Lower lobe of right lung (tissue), 2 donors: ENCODE results near the gene CDC42SE2. TPM values are rescaled to one million over a fixed set of nuclear protein-coding genes. Genes with fewer than 3 reads are reported as not detected.

Experiments
- ATAC-seq, 2 donors: fragments of 200-7000 bp; cut with Tn5 transposase; one replicate each; pipeline ENCODE4 v1.9.1; 2020 to 2022; ENCODE audit warnings: mild to moderate bottlenecking in 2 of 2, moderate library complexity in 2 of 2
- DNase-seq: peaks from one replicate; pipeline ENCODE4 v3.0.0-alpha.2; 2020
- H3K27ac ChIP-seq: fragments of 200-600 bp; one replicate; pipeline ENCODE4 v1.8.0; 2022
- H3K27me3 ChIP-seq: fragments of 200-600 bp; one replicate; pipeline ENCODE4 v1.8.0; 2022; ENCODE audit warnings: low read depth
- H3K36me3 ChIP-seq: fragments of 200-600 bp; one replicate; pipeline ENCODE4 v1.8.0; 2022; ENCODE audit warnings: mild to moderate bottlenecking
- H3K4me1 ChIP-seq: fragments of 200-600 bp; one replicate; pipeline ENCODE4 v1.8.0; 2022
- H3K4me3 ChIP-seq: fragments of 200-600 bp; one replicate; pipeline ENCODE4 v1.8.0; 2022; ENCODE audit warnings: mild to moderate bottlenecking
- H3K9me3 ChIP-seq: fragments of 200-600 bp; one replicate; pipeline ENCODE4 v1.8.0; 2022
- CTCF ChIP-seq: fragments of 200-600 bp; IDR thresholded peaks from one replicate; pipeline ENCODE4 v1.8.0; 2022; ENCODE audit warnings: antibody characterized with exemption, mild to moderate bottlenecking
- intact Hi-C: fragments of 100-400 bp; cut with DNase I; formaldehyde crosslinking; loops from one replicate; pipeline ENCODE4 v1.11.0; 2022
- total RNA-seq: library from RNA; stranded (reverse); fragmentation: NEBNext Ultra II Directional; extraction: Animal tissue kit (Norgen Biotek cat#: 25700); gene quantifications from one replicate; pipeline ENCODE4 v1.2.1, GENCODE V29; 2021
- donor health status: DM: no; HTN: yes; CAD: no; lungs with severe emphysema.

Gene CDC42SE2
- total RNA-seq, 1 donor from 2014 or later, result 38.7 TPM

DNA sequence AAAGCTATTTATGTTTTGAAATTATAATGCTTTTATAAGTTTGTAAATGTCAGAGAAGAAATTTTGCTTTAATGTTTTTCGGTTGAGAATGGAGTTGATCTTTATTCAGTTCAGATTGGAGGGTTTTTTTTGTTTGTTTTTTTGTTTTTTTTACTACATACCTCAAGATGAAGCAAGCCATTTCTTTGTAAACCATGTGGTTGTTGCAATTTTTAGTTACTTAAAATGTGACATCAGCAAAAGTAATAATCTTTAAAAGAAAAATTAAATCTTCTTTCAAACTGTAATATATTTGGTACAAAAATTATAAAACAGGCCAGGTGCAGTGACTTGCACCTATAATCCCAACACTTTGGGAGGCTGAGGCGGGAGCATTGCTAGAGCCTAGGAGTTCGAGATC lies 102.6 kb downstream of the CDC42SE2 start:
- no peaks in the 10 kb centered on the region for H3K36me3 ChIP-seq
- no peak for TF ChIP-seq CTCF
- no peak for ATAC-seq
- no peak overlapping the region for H3K4me3 ChIP-seq
- no peak for DNase-seq
- H3K27ac ChIP-seq, result no peak overlapping the region
- H3K27me3 ChIP-seq, result no peaks in the 10 kb centered on the region
- H3K4me1 ChIP-seq, result peaks cover 13% of the 10 kb centered on the region
- no peaks in the 10 kb centered on the region for H3K9me3 ChIP-seq
- intact Hi-C loops, result no loop called here

GRCh38 chr5:131367219-131367860 lies 103.5 kb downstream of the CDC42SE2 start:
- Histone ChIP-seq H3K27me3 (no peaks in the 10 kb centered on the region), H3K9me3 (no peaks in the 10 kb centered on the region), H3K27ac (no peak overlapping the region), H3K4me1 (peaks cover 13% of the 10 kb centered on the region), H3K4me3 (no peak overlapping the region), H3K36me3 (no peaks in the 10 kb centered on the region)
- TF ChIP-seq CTCF, result no peak
- DNase-seq (no peak), ATAC-seq (no peak)
- intact Hi-C loops, result no loop called here

GRCh38 chr5:131368866-131369265 lies 105.0 kb downstream of the CDC42SE2 start:
- H3K4me1 ChIP-seq, result peaks cover 11% of the 10 kb centered on the region
- intact Hi-C loops, result no loop called here
- no peak overlapping the region for H3K4me3 ChIP-seq
- DNase-seq (no peak), ATAC-seq (no peak)
- no peaks in the 10 kb centered on the region for H3K36me3 ChIP-seq
- H3K27me3 ChIP-seq, result no peaks in the 10 kb centered on the region
- no peaks in the 10 kb centered on the region for H3K9me3 ChIP-seq
- no peak overlapping the region for H3K27ac ChIP-seq
- TF ChIP-seq CTCF, result no peak

DNA sequence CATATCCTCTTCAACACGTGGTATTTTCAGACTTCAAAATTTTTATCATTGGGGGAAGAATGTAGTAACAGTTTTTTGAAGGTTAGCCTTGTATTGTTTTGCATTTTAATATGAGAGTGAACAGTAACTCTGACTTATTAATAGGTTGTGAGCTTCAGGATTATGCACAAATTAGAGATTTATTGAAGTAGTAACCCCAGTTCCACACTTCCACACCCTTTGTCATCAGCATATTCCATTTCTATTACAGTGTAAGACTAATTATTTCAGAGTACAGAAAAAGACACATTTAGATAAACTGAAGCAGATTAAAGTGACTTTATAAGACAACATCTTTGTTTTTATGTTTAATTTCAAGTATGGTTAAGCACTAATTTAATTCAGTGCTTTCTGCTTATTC lies 105.7 kb downstream of the CDC42SE2 start:
- peaks cover 9% of the 10 kb centered on the region for H3K4me1 ChIP-seq
- TF ChIP-seq CTCF, result no peak
- no peak overlapping the region for H3K4me3 ChIP-seq
- H3K27ac ChIP-seq, result no peak overlapping the region
- intact Hi-C loops, result no loop called here
- no peak for DNase-seq
- ATAC-seq, result no peak
- H3K27me3 ChIP-seq, result no peaks in the 10 kb centered on the region
- no peaks in the 10 kb centered on the region for H3K9me3 ChIP-seq
- H3K36me3 ChIP-seq, result no peaks in the 10 kb centered on the region

GRCh38 chr5:131371835-131372234 lies 108.0 kb downstream of the CDC42SE2 start:
- no peak overlapping the region for H3K27ac ChIP-seq
- ATAC-seq (no peak), DNase-seq (no peak)
- H3K36me3 ChIP-seq, result no peaks in the 10 kb centered on the region
- intact Hi-C loops, result no loop called here
- no peak overlapping the region for H3K4me3 ChIP-seq
- peaks cover 9% of the 10 kb centered on the region for H3K4me1 ChIP-seq
- TF ChIP-seq CTCF, result no peak
- no peaks in the 10 kb centered on the region for H3K27me3 ChIP-seq
- H3K9me3 ChIP-seq, result no peaks in the 10 kb centered on the region
